K562 (cell line): ENCODE measurements around the gene IL12B. TPM values are rescaled to one million over a fixed set of nuclear protein-coding genes. Genes with fewer than 3 reads are reported as not detected.

ENCODE experiments used
- ATAC-seq: fragments of 200-7000 bp; cut with Tn5 transposase; 3 replicates; pipeline ENCODE4 v1.9.1; 2020; ENCODE audit warnings: moderate library complexity
- BruUV-seq: library from RNA; stranded (reverse); fragments of 400-500 nt; replicated peaks from 2 replicates; lab custom pipeline; 2021; lab: Mats Ljungman, UMichigan
- CTCF ChIA-PET: fragments of 300-600 bp; formaldehyde crosslinking; extraction: SDS; loops from one replicate; lab custom pipeline; 2021; ENCODE audit warnings: low intra/inter-chr PET ratio; lab: Yijun Ruan, JAX
- POLR2A ChIA-PET: fragments of 300-600, 350-650 bp; sonication (Branson Sonifier 250); formaldehyde crosslinking; extraction: SDS; loops from one replicate; lab custom pipeline; 2021; ENCODE audit warnings: antibody characterized with exemption, inconsistent platforms; lab: Yijun Ruan, JAX
- DNase-seq, 4 experiments: peaks; one replicate each; pipeline versions ENCODE4 v3.0.0 to v3.0.0-alpha.2; 2011 to 2018; ENCODE audit warnings: low spot score in 3 of 4, mixed read lengths in 3 of 4; ENCODE audit errors: extremely low read depth in 1 of 4
- FAIRE-seq: peaks from 2 replicates; lab custom pipeline; 2011; peaks lifted over from hg19 to GRCh38; lab: Jason Lieb, UNC
- H2AFZ ChIP-seq: 2 replicates; pipeline ENCODE4 v1.6.0; 2011; ENCODE audit warnings: low read depth, low read length, control low read depth, inconsistent platforms
- H3K27ac ChIP-seq: fragments of 200-600 bp; 3 replicates; pipeline ENCODE4 v1.8.0; 2011; ENCODE audit warnings: low read depth, mild to moderate bottlenecking, control low read depth, inconsistent platforms, low read length, moderate library complexity, mixed read lengths; ENCODE audit errors: extremely low read depth
- H3K27me3 ChIP-seq, 2 experiments: fragments of 300-600 bp in 1 of 2; 2 replicates in 1 of 2; 3 replicates in 1 of 2; pipeline versions ENCODE4 v1.6.0 to v1.8.0; 2011; ENCODE audit warnings: inconsistent platforms in 2 of 2, low read length in 2 of 2, mild to moderate bottlenecking in 1 of 2, mixed read lengths in 1 of 2, moderate library complexity in 1 of 2; ENCODE audit not compliant: control insufficient read depth in 2 of 2, insufficient read depth in 2 of 2
- H3K36me3 ChIP-seq: fragments of 300-600 bp; 3 replicates; pipeline ENCODE4 v1.8.0; 2011; ENCODE audit warnings: mild to moderate bottlenecking, low read length, inconsistent platforms; ENCODE audit not compliant: control insufficient read depth, insufficient read depth
- H3K4me1 ChIP-seq, 2 experiments: fragments of 200-600 bp in 1 of 2; replicated peaks in 1 of 2; 2 replicates in 1 of 2; 3 replicates in 1 of 2; pipeline versions ENCODE4 v1.5.1 to v1.8.0; 2011; ENCODE audit warnings: inconsistent platforms in 2 of 2, low read length in 2 of 2, mild to moderate bottlenecking in 1 of 2, mixed read lengths in 1 of 2, moderate library complexity in 1 of 2; ENCODE audit not compliant: control insufficient read depth in 2 of 2, insufficient read depth in 2 of 2
- H3K4me2 ChIP-seq: 2 replicates; pipeline ENCODE4 v1.6.1; 2011; ENCODE audit warnings: low read length, control low read depth, inconsistent platforms, mixed read lengths; ENCODE audit not compliant: insufficient read depth
- H3K4me3 ChIP-seq: fragments of 200-600 bp; sonication (generic), shearing (Covaris generic); 2 replicates; pipeline ENCODE4 v1.5.1; 2016; ENCODE audit warnings: control low read depth, inconsistent platforms
- H3K79me2 ChIP-seq: fragments of 200-600 bp; 3 replicates; pipeline ENCODE4 v1.8.0; 2011; ENCODE audit warnings: low read length, inconsistent platforms; ENCODE audit not compliant: control insufficient read depth, insufficient read depth
- H3K9ac ChIP-seq, 2 experiments: 2 replicates each; pipeline versions ENCODE4 v1.6.0 to v1.6.1; 2011; ENCODE audit warnings: low read depth in 2 of 2, low read length in 2 of 2, control low read depth in 1 of 2, inconsistent platforms in 1 of 2, mild to moderate bottlenecking in 1 of 2, mixed read lengths in 1 of 2; ENCODE audit not compliant: insufficient read depth in 1 of 2
- H3K9me1 ChIP-seq: one replicate; pipeline ENCODE4 v1.6.0; 2011; ENCODE audit warnings: inconsistent platforms, mild to moderate bottlenecking, low read length, moderate library complexity; ENCODE audit not compliant: control insufficient read depth, insufficient read depth
- H3K9me3 ChIP-seq: replicated peaks from 2 replicates; pipeline ENCODE4 v1.5.1; 2011; ENCODE audit warnings: low read depth, low read length, inconsistent platforms; ENCODE audit not compliant: control insufficient read depth, insufficient read depth
- H4K20me1 ChIP-seq: replicated peaks from 2 replicates; pipeline ENCODE4 v1.6.1; 2011; ENCODE audit warnings: low read length, inconsistent platforms, mixed read lengths; ENCODE audit not compliant: control insufficient read depth, insufficient read depth
- HLTF ChIP-seq: fragments of 450-650 bp; IDR thresholded peaks from 2 replicates; pipeline ENCODE4 v1.6.1; 2016
- MYC ChIP-seq, 2 experiments: fragments of 250-450 bp in 1 of 2; sonication (Bioruptor Pico) in 1 of 2; IDR thresholded peaks; 2 replicates each; pipeline versions ENCODE4 v1.5.1 to v1.6.1; 2012 to 2021; ENCODE audit warnings: low read depth in 2 of 2, borderline replicate concordance in 1 of 2, improper control_type of control experiment in 1 of 2, low read length in 1 of 2, mild to moderate bottlenecking in 1 of 2, moderate library complexity in 1 of 2
- RNF2 ChIP-seq: sonication (generic); IDR thresholded peaks from 2 replicates; pipeline ENCODE4 v1.6.1; 2016
- TAF1 ChIP-seq: IDR thresholded peaks from 2 replicates; pipeline ENCODE4 v1.6.1; 2011; ENCODE audit warnings: mild to moderate bottlenecking, low read length, moderate library complexity; ENCODE audit not compliant: insufficient read depth, control insufficient read depth, severe bottlenecking; ENCODE audit errors: extremely low read depth
- VEZF1 ChIP-seq: fragments of 200-800 bp; sonication (Bioruptor generic); IDR thresholded peaks from 2 replicates; pipeline ENCODE4 v1.6.1; 2017; ENCODE audit warnings: missing genetic modification characterization, missing compliant biosample characterization
- ZNF583 ChIP-seq: fragments of 250-450 bp; sonication (Bioruptor Pico); IDR thresholded peaks from 2 replicates; pipeline ENCODE4 v1.4.0; 2020
- WGBS: fragments of 100-300 bp; shearing (Covaris generic); methylation state at CpG from one replicate; pipeline ENCODE4 v1.1.6; 2016; ENCODE audit warnings: low coverage, mixed read lengths; ENCODE audit not compliant: insufficient coverage; ENCODE audit errors: missing lambda C conversion rate; 5-methylcytosine and 5-hydroxymethylcytosine counted together
- in situ Hi-C: fragments of 300-500 bp; cut with MboI; formaldehyde crosslinking; loops from 4 replicates; pipeline ENCODE4 v1.15.0; 2018; ENCODE audit warnings: inconsistent platforms, mixed read lengths
- intact Hi-C: fragments of 100-400 bp; cut with micrococcal nuclease; formaldehyde crosslinking; loops from 2 replicates; pipeline ENCODE4 v1.14.2; 2022
- polyA plus RNA-seq, 8 experiments: library from polyadenylated mRNA; depleted of rRNA in 4 of 8; stranded (reverse) in 5 of 8; unstranded in 3 of 8; fragments of >200 nt; fragmentation: Nextera tagmentation in 2 of 8; fragmentation: Illumina TruSeq in 1 of 8; extraction: Ambion mirVana in 2 of 8; extraction: Trizol in 1 of 8; gene quantifications; 2 replicates each; pipeline versions ENCODE4 v1.2.1 to v1.2.3, GENCODE V29; 2011 to 2014; ENCODE audit warnings: inconsistent platforms in 1 of 8, missing spikeins in 1 of 8
- total RNA-seq, 7 experiments: library from RNA; depleted of rRNA in 6 of 7; stranded (reverse); fragments of >200 nt in 6 of 7; fragmentation: Illumina TruSeq in 2 of 7; extraction: Trizol in 2 of 7; gene quantifications; 2 replicates each; pipeline versions ENCODE4 v1.2.1 to v1.2.3, GENCODE V29; 2011 to 2021; ENCODE audit warnings: low replicate concordance in 1 of 7
- TF ChIP-seq, protein P1 (sequence below): sonication (generic); formaldehyde crosslinking; IDR thresholded peaks from 2 replicates; pipeline ENCODE4 v1.8.1; 2023; ENCODE audit warnings: mild to moderate bottlenecking, missing genetic modification reagents

IL12B gene
- total and polyA plus RNA-seq, 9 of the 15 experiments (the other 6 are each of a cell fraction or from before 2014, with no cell fraction given), result not detected

GRCh38 chr5:159304961-159305595, 25.2 kb downstream of the IL12B start:
- ATAC-seq, result no peak
- Histone ChIP-seq H3K9me1 (no peaks in the 10 kb centered on the region), H3K27me3 (peaks cover 6 to 14% of the 10 kb centered on the region in 2 experiments; a peak in 3 of 5 replicates), H3K36me3 (no peaks in the 10 kb centered on the region), H3K27ac (no peak overlapping the region), H3K4me2 (peak overlapping the region; percentile 17; the same call in 1 of the 2 replicates), H3K4me3 (no peak overlapping the region), H3K4me1 (no peaks in the 10 kb centered on the region), H3K79me2 (no peaks in the 10 kb centered on the region), H4K20me1 (no peaks in the 10 kb centered on the region), H3K9ac (no peak overlapping the region), H3K9me3 (peaks cover 10% of the 10 kb centered on the region), H2AFZ (no peak overlapping the region; the same call in 1 of the 2 replicates)
- ChIA-PET CTCF (no interaction called here), POLR2A (no interaction called here)
- FAIRE-seq, result peak; percentile 11
- in situ Hi-C loops, result loop anchor here (25.0 kb wide), 1 partner anchor 593 kb away; no protein-coding TSS in a partner anchor
- intact Hi-C loops, result no loop called here
- no peak for DNase-seq
- BruUV-seq, result no TSS peak
- TF ChIP-seq, protein P1, sequence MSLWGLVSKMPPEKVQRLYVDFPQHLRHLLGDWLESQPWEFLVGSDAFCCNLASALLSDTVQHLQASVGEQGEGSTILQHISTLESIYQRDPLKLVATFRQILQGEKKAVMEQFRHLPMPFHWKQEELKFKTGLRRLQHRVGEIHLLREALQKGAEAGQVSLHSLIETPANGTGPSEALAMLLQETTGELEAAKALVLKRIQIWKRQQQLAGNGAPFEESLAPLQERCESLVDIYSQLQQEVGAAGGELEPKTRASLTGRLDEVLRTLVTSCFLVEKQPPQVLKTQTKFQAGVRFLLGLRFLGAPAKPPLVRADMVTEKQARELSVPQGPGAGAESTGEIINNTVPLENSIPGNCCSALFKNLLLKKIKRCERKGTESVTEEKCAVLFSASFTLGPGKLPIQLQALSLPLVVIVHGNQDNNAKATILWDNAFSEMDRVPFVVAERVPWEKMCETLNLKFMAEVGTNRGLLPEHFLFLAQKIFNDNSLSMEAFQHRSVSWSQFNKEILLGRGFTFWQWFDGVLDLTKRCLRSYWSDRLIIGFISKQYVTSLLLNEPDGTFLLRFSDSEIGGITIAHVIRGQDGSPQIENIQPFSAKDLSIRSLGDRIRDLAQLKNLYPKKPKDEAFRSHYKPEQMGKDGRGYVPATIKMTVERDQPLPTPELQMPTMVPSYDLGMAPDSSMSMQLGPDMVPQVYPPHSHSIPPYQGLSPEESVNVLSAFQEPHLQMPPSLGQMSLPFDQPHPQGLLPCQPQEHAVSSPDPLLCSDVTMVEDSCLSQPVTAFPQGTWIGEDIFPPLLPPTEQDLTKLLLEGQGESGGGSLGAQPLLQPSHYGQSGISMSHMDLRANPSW (CRISPR knock-in tag), result no peak
- TF ChIP-seq RNF2, result no peak
- no peak for TF ChIP-seq TAF1
- no peak for TF ChIP-seq ZNF583
- no peak for TF ChIP-seq VEZF1 (CRISPR knock-in tag)
- TF ChIP-seq HLTF, result no peak
- TF ChIP-seq MYC (IDR thresholded peaks at IDR 0.05; ENCODE audit: low read depth, low read length), result no peak
- no peak for TF ChIP-seq MYC (CRISPR knock-in tag; IDR thresholded peaks at IDR 0.05; ENCODE audit: borderline replicate concordance, low read depth)
- WGBS, result 6% methylated on average over 5 of the region's 5 CpGs
